NCI-H2227 (cell line): Measurements from ENCODE around the gene COP1.

Experiments
- DNase-seq: peaks from one replicate; lab custom pipeline; 2025; ENCODE audit not compliant: unreplicated experiment; lab: John Stamatoyannopoulos, UW

The COP1 gene

DNA sequence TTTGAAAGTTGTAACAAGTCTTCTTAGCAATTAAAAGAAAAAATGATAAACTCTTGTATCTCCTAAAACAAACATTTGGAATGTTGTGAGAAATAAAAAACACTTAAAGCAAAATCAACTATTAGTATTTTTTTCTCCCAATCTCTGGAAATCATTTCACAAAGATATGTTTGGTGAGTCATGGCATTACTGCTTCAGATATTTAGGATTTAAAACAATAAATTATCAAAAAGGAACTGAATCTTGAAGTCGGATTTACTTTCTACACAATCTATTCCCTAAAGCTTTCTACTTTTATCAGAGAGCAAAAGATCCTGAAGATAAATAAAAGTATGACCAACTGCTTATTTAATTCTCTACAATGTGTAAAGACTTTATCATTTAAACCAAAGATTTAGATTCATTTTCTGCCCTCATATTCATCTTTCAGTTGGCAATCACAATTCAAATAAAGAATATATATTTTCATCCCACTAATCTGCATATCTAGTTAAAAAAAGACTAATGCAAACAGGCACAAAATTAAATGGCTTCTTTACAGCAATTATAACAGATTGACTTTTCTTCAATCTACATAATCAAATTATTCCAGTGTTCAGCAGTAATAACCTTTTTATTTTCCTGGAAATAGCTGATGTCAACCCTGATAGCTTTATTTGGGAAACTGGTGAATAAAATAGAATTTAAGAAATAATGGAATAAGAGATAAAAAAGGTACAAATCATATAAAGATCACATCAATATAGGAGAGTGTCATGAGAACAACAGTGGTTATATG is 230.0 kb downstream of the COP1 start:
- DNase-seq: no peak

DNA sequence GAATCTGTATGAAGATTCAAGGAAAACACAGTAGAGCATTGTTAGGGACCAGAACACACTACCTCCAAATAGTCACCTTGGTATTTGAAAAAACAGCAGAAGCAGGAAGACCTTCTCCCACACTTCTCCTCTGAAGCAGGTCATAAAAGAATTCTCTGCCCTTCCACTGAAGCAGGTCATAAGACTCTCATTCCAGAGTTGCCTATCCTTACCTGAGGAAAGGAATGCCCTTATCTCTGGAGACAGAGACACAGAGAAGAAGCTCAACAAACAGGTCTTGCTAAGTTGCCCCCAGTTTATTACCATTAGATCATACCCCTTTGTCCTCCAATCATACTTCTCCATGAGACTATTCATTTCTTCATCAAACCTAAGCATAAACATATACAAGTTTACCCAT is 237.9 kb downstream of the COP1 start:
- DNase-seq: no peak

DNA sequence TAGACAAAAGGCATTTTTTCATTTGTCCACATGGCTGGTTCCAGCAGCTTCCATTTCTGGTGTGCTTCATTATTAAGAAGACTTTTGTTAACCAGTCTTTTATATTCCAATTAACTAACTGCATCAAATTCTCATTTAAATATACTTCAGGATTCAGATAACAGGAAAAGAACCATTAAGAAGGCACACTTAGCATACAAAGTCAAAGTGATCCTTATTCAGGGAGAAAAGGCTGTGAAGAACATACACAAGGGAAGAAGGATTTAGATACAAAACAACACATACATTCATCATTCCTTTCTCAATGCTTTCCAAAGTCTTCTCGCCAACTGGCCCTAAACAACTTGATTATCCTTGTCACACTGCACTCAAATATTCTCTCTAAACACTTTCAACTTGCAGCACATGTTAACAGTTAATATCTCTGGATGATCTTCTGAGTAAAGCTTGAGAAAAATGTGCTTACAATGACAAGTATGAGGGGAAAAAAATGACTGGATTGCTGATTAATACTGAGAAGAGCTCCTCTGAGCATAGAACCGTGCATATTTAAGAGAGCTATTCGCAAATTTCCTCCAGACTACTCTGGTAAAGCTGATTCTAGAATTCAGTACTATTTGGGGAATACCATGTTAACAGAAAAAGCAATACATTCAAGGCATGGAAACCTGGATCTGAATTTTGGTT is 238.5 kb downstream of the COP1 start:
- DNase-seq: no peak

DNA sequence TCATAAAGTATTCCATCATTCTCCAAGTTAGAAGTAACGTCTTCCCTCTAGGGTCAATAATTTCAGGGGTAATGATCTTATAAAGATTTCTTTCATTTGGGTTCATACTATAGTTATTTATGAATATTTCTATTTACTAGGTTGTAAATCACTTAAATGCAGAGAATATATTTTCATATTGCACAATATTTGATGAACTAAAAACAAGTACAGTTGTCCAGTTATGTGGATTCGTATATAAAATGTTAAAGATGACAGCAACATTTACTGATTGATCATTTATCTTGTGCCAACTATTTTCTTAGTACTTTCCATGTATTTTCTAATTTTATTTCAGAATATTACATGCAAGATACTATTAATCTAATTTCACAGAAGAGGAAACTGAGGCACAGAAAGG is 243.3 kb downstream of the COP1 start:
- DNase-seq: no peak

DNA sequence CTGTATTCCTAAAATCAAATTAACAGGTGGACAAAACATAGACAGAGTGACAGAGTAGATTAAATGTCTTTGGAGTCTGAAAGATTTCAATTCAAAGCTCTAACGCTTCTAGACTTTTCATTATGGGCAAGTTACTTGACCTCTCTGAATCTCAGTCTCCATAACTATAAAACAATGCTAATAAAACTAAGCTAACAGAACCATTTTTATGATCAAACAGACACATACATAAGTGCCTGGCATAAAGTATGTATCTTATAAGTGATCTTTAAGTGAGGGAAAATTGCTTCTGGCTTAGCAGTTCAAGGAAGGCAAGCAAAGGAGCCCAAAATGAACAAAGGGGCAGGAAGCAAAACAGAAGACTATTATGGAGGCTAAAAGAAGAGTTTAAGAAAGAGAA is 246.9 kb downstream of the COP1 start:
- DNase-seq: no peak

DNA sequence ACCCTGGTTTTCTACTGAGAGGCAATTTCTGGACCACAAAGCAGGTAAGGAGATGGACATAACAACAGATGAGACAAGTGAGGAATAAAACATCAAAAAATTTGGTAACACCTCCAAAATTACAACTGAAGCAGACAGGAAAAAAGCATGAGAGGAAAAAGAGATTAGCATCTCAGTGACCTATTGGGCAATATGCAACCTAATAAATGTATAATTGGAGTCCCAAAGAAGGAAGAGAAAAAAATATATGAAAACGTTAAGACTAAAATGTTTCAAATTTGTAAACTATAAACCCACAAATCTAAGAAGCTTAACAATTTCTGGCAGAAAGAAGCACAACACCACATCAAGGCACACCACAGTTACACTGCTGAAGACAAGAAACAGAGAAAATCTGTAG is 255.5 kb downstream of the COP1 start:
- no peak for DNase-seq

DNA sequence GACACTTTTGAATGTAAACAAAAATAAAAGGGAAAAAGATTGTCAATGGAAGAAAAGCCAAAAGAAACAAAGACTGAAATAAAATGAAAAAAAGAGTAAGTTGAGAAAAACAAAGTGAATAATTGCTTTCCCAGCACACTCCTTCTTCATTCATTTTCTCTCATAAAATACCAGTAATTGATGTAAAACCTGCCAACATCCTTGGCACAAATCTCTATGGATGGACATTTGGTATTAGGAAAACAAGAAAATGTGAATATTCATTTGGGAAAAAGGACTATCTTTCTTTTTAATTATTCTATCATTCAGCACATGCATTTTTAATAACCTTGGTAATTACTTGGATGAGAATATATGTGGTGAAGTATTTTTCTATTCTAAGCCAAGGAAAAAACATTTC is 259.3 kb downstream of the COP1 start:
- no peak for DNase-seq

DNA sequence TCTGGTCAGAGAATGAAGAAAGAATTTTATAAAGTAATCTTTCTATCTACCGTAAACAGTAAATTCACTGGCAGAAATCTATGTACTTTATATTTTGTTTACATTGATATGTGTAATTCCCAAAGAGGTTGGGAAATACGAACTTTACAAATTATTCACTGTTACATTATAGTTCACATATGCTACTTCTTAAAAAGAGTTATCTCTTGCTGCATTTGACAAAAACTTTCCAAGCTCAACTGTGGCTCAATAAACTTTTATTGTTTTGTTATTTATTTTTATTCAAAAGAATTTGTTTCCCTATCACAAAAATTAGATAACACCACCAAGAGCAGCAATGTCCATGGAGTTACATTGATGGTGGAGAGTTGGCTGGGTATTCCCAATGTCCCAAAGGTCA is 262.5 kb downstream of the COP1 start:
- no peak for DNase-seq

DNA sequence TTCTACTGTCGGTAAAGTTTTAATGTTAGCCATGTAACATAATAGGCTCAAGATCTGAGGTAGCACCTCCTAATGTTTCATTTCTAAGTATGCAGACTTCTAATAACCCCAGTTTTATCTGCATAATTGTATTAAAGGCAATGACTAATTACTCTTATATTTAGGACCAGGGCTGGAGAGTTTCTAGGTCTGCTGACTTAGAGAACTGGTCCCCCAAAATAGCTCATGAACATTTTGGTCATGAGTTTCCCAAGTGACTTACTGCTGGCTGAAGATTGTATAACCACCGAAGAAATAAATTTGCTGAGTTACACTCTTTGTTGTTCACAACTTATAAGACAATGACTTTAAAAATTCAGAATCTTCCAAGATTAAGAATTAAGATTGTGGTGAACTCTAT is 265.9 kb downstream of the COP1 start:
- DNase-seq: no peak

DNA sequence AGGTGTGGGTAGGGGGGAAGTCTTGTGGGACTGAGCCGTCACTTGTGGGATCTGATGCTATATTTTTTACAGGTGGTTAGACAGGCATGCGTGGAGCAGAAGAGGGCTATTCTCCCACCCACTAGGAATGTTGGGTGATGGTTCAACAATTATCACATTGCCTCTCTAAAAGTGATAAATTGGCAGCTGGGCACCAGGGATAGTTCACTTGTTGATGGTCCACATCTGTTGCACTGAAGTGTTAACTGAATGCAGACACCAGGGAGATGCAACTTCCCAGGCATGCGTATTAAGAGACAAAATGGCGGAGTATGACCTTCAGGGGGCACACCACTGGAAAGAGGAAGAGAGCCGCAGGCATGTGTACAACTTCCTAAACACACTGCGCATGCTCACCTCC is 270.4 kb downstream of the COP1 start:
- DNase-seq: no peak

DNA sequence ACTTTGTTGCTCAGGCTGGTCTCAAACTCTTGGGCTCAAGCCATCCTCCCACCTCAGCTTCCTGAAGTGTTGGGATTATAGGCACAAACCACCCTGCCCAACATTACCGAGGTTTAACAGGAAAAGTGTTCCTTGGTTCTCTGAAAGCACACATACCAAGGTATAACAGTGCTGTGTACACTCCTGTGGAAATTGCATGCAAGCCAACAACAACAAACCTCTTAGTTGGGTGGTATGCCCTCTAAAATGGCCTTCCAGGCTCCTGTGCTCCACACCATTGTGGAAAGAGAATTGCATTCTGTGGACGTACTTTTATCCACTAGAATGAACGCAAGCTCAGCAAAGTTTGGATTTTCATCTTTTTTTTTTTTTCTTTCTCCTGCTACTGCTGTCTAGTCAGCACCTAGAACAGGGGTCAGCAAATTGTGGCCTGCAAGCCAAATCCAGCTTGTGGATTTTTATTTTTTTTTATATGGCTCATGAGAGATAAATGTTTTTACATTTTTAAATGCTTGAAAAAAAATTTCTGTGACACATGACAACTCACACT is 271.4 kb downstream of the COP1 start:
- no peak for DNase-seq

DNA sequence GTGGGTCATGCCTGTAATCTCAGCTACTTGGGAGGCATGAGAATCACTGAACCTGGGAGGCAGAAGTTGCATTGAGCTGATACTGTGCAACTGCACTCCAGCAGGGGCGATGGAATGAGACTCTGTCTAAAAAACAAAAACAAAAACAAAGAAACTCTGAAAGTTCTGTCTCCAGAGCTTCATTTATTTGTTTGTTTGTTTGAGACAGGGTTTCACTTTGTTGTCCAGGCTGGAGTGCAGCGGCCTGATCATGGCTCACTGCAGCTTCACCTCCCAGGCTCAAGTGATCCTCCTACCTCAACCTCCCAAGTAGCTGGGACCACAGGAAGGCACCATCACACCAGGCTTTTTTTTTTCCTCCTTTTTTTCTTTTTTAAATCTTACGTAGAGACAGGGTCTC is 271.9 kb downstream of the COP1 start:
- DNase-seq: no peak

DNA sequence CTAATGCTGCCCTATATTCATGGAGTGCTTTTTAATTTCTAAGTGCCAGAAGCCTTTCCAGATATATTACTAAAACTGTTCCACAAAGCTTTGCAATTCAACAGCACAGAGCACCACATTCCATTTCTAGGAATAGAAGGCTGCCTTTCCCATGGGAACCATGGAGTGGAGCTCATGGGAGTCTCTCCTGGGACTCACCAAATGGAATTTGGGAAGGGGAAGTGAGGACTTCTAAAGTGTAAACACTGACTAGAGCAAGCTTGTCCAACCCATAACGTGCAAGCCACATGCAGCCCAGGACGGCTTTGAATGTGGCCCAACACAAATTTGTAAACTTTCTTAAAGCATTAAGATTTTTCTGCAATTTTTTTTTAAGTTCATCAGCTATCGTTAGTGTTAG is 273.3 kb downstream of the COP1 start:
- no peak for DNase-seq

DNA sequence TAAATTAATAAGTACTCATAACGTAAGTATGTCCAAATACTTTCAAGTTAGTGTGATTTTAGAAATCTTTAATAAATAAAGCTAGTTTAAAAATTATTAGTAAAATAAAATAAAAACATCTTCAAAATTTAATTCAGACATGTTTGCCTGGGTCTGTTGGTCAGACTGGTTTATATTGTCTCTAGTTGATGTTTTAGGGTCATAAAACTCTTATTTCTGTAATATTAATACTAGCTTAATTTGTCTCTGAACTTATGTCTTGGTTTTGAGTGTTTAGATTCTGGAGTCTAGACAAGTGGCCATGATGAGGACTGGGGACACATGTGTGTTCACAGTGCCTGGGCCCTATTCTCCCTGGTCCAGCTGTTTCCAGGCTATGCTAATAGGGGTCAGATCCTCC is 279.1 kb downstream of the COP1 start:
- no peak for DNase-seq

DNA sequence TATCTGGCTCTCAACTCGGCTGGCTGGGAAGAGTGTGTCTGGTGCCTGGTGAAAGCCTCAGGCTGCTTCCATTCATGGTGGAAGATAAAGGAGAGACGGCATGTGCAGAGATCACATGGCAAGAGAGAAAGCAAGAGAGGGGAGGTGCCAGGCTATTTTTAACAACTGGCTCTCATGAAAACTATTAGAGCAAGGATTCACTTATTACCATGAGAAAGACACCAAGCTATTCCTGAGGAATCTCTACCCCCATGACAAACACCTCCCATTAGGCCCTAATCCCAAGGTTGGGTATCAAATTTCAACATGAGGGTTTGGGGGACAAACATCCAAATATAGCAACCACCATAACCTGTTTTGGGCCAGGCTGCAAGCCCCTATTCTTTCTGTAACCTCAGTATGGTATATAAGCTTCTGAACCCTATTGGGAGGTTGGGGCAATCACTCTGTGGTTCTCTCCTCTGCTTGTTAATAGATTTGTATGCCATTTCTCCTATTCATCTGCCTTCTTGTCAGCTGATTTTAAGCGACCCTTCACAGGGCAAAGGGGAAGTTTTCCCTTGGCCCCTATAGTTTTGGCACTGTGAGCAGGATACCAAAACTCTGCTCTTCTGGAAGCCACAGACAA is 284.7 kb downstream of the COP1 start:
- DNase-seq: no peak

DNA sequence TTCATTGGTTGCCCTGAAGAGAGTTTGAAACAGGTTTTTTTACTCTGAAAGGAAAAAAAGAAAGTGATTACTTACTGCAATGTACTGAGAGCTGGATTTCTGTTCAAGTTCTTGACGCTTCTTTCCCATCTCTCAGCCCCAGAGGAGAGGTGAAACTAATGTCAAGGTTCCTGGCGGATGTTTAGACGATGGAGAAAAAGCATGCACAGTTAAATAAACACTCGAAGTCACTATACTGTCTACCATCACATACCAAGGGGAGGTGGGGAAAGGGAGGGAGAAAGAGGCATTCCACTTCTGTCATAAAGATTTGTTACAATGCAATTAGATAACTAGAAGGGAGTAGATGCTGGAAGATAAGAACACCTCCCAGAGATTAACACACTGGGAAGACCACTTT is 286.7 kb downstream of the COP1 start:
- no peak for DNase-seq

DNA sequence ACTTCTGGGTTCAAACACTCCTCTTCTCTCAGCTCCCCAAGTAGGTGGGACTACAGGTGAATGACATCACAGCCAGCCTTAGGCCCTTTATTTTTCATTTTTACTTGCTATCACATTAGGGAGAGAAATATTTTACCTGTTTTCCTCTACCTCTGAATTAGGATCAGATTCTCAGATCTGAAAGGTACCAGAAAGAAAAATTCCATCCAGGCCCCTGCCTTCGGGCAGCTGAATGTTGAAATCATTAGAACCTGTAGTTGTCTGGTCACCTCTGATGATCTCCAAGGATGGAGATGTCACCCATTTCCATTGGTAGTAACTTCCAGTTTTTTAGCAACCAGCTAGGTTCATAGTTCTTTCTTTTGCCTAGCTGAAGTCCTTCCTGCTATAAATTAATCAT is 288.1 kb downstream of the COP1 start:
- no peak for DNase-seq

DNA sequence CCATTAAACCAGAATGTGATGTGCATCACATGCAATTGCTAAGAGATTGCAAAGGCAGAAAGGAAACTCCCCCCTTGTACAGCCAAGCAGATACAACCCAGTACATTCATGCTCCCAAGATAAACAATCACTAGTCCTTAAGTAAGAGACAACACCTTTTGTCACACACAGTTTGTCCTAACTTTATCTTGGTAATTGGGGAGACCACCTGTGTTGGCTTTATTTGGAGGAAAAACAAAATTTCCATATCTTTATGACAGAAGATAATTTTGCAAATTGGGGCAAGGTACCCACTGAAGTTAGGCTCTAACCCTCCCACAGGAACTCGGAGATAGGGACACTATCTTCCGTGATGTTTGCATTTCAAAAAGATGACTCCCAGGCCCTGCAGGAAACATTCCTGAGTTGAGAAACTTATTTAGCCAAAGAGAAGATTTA is 288.7 kb downstream of the COP1 start:
- no peak for DNase-seq

DNA sequence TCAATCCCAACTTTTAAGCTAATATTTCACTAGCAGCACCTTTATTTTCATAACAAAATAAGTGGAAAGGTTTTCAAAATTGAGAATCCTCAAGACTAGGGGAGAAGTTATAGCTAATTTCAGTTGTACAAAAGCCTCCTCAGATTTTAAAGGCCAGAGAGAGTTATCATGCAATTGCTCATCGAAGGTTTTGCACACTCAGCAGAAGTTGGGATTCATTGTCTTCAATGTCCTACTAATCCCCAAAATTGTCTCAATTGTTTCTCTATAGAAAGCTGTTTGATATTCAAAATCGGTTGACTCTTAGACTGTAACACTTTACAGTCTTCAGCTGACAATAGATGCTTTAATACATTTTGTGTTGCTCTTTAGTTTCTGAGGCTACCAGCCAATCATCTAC is 293.0 kb downstream of the COP1 start:
- DNase-seq: no peak

DNA sequence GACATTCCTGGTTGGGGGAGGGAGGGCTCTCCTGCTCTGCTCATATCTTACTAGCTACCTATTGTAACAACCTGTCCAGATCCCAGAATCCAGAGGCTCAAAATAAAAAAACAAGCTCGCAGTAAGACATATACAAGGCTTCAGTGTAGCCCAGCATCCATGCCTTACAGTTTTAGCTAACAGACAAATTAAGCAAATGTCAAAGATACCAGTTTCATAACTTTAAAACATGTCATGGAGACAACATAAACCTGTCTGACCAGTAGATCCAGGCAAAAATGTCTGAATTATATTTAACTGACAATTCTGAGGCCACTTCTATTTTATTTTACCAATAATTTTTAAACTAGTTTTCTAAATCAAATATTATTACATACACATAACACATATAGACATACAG is 295.9 kb downstream of the COP1 start:
- no peak for DNase-seq

DNA sequence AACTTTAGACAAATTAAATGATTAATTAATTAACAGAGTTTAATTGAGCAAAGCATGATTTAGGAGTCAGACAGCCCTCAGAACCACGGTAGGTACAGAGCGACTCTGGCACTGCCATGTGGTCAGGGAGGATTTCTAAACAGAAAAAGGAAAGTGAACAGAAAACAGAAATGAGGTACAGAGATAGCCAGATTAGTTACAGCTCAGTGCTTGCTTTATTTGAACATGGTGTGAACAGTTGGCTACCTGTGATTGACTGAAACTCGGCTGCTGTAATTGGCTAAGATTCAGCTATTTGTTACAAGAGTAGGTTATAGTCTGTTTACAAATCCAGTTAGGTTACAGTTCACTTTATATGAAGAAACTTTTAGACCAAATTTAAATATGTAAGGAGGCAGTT is 300.7 kb downstream of the COP1 start:
- DNase-seq: no peak

DNA sequence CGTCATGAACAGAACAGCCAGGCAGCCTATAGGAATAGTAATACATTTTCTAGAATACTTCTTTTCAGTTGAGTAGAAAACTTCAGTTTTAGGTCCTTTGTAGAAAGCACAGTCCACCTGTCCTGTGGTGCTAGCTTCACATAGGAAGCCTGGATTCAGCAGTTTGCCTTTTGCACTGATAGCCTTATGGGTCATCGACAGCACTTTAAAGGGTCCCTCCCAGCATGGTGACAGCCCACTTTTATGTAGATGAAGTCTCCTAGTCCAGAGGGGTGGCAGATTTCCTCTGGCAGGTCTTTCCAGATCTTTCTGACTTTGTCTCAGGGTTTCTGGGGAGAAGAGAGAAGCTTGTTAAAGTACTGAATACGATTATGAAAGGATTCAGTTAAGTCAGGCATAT is 302.3 kb downstream of the COP1 start:
- DNase-seq: no peak
